ENCODE data around the gene RAC2.
"Not testable (repeated sequence)": the region's sequence is repeated elsewhere in the genome, so short reads cannot be mapped to it uniquely, and the experiment has no call there.

RAC2 gene

DNA sequence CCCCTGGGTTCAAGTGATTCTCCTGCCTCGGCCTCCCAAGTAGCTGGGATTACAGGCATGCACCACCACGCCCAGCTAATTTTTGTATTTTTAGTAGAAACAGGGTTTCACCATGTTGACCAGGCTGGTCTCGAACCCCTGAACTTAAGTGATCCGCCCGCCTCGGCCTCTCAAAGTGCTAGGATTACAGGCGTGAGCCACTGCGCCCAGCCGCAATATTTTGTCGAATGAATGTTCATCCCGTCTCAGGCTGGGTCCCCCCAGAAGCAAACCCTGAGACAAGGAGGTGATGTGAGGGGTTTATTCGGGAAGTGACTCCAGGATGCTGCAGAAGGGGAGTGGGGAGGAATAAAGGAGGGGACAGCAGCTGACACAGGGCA, 10.7 kb downstream of the RAC2 start:
- DNase-seq: not testable (repeated sequence)

DNA sequence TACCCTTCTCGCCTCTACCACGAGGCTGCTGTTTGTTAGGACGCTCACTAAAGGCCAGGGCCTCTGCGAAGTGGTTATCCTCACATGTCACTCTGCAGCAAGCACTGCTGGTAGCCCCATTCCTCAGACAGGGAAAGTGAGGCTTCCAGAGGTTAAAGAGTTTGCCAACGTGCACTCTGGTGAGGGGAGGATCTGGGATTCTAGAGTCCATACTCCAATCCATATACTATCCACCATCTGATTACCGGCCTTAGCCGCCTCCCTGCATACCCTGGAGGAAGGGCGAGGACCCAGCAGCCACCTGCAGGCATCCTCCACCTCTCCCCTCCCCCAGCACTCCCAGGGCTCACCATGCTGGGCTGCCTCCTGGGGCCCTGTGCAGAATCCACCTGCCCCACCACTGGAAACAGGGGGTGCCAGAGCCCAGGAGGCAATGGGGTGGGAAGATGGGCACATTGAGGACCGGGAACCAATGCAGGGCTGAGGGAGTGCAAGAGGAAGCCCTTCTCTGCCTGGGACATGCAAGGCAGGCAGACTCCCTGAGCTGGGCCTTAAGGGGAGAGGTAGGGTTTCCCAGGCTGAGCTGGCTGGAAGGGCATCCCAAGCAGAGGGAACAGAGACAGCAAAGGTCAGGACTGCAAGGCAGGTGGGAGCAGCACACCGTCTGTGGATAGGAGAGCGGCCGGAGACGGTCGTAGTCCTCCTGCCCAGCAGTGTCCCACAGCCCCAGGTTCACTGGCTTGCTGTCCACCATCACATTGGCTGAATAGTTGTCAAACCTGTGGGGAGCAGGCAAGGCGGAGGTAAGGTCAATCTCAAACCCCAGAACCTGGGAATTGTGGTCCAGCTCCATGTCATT, 11.7 kb downstream of the RAC2 start:
- no peak for DNase-seq

DNA sequence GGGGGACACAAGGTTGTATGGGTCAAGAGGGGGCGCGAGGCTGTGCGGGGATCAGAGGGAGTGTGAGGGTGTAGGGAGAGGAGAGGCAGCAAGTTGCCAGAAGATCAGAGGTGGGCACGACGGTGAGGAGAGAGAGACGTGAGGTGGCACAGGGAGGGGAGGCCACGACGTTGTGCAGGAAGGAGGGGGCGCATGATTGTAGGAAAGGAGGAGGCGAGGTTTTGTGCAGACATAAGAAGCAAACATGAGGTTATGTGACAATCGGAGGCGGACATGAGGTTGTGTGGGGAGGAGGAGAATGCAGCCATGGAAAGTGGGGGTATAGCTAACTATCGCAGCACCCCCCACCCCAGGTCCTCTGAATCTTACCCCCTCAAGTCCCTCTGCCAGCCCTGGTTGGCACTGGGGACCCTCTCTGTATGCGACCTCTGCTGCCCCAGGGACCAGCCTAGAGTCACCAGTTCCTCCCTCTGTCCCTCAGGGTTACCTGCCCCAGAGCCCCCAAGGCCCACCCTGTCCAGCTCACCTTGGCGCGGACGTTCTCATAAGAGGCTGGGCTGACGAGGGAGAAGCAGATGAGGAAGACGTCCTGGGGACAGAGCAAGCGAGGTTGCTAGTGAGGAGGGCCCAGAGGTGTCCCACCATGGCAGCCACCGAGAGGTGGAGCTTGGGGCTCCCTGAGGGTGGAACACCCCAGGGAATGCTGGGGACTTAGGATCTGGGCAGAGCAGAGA, 12.5 kb downstream of the RAC2 start:
- DNase-seq: no peak

DNA sequence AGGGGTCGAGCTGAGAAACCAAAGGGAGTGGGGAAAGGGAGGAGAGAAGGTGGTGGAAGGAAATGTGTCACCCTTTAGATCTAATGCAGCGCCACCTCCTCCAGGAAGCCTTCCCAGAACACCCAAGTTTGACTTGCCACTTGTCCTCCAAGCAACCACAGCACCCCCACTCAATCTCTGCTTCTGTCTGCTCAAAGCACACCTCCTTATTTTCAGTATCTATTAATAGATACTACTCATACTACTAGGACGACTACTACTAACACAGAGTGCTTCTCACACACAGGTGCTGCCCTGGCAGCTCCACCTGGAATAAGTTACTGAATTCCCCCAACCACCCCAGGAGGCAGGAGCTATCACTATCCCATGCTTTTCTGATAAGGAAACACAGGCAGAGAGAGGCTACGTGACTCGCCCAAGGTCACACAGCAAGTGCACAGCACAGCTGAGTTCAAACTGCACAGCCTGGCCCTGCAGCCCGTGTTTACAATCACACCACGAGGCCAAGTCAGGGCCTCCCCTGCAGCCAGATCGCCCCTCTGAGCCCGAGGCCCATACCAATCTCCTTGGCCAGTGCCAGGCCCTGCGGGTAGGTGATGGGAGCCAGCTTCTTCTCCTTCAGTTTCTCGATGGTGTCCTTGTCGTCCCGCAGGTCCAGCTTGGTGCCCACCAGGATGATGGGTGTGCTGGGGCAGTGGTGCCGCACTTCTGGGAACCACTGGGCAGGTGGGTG, 13.2 kb downstream of the RAC2 start:
- DNase-seq: no peak

DNA sequence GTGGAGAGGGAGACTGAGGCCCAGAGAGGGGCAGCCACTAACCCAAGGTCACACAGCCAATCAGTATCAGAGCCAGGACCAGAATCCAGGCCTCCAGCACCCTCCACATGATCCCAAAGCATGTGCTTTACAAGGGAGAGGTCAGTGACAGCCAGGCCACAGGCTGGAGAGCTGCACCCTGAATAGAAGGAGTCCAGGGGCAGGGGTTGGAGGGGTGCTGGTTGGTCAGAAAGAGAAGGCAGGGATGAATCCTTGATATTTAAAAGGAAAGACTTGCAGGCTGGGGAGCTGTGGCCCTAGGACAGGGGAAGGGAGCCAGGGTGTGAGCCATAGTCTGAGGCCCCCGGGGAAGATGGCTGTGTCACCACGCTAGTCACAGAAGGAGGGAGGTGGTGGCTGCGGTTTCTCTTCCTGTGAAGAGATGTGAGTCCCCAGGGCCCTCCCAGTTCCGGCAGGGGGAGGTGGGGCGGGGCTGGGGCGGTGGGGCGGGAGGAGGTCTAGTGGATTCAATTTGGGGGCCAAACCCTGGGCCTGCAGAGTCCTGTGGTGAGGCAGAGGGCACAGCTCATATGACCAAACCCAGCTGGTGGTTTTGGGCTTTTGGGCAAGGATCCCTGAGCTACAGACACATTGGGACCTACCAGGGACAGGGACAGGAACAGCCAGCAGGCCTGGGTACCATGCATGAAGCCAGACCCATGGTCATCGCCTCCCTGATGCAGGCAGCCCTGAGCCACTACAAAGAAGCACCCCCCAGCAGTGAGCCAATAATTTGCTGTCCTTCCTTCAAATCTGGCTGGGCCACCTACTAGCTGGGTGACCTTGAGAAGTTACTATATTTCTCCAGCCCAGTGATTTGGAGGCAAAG, 14.0 kb downstream of the RAC2 start:
- DNase-seq: no peak

DNA sequence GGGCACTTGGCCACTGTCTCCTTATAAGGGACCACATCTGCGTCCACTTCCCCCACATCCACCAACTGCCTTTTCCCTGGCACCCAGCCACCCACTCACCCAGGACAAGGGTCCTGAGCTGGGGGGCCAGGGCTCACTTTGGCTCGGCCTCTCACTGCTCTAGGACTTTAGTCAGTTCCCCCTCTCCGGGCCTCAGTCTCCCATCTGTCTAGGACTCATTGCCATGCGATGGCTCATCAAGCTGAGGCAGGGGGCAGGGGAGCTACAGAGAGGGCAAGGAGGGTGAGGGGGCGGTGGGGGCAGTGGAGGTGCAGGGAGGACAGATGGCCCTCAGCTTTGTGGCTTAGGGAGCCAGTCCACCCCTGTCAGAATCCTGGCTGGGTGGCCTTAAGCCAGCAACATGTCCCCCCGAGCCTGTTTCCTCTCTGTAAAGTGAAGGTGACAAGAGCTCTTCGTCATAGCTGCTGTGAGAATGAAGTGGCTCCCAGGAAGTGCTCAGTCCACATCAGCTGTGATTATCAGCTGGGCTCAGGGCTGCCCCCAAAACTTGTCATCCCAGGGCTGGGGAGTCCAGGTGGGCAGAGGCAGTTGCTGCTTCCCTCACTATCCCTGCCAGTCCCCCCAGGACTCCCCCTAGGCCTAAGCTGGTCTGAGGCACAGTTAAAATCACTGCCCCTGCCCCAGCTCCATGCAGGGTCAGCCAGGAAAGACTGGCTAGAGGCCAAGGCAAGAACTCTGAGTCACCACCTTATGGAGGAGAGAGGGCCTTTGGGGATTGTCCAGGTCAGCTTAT, 14.9 kb downstream of the RAC2 start:
- DNase-seq: no peak

DNA sequence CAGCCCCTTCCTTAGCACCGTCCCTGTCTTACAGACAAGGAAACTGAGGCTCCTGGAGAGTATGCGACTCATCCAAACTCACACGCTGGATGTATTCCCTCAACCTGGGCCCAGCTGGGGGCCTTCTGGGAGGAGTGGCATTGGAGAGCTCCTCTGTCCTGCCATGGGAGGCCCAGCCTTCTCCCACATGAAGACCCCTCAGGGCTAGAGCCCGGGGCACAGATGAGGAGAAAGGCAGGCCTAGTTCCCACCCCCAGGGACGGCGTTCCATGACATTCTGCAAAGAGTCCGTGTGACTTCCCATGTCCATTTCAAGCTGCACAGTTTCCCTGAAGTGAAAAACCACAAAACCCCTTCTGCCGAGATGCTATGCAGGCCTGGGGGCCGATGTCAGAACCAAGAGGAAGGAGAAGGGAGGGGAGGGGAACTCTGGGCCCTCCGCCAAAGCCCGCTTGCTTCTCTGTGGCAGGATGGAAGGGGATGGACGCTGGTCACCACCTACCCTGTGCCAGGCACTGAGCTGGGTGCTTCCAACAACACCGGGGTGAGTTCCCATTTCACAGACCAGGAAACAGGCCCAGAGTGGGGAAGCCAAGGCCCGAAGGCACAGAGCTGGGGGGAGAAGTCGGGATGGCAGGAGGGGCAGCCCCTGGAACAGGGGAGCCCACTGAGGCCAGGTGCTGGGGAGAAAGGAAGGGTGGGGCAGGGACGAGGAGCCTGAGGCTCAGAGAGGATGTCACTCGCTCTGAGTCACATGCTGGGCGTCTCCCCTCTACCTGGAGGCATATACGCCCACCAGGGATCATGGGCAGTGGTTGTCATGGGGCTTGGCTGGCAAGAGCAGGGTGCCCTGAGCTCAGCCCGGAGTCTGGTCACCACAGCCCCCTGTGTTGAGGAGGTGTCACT, 15.7 kb downstream of the RAC2 start:
- DNase-seq: no peak

DNA sequence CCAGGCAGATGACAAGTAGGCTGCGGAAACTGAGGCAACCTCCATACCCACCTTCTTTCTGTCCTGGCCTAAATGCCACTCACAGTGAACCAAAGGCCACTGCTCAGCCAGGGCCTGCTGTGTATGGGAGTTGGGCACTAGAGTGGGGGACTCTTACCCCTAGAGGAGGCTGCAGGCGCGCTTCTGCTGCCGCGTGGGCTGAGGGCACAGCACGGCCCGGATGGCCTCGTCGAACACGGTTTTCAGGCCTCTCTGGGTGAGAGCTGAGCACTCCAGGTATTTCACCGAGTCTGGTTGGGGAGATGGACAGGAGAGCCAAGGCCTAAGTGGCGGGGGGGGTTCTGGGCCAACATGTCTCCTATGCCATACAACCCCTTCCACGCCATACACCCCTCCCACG, 17.6 kb downstream of the RAC2 start:
- no peak for DNase-seq

DNA sequence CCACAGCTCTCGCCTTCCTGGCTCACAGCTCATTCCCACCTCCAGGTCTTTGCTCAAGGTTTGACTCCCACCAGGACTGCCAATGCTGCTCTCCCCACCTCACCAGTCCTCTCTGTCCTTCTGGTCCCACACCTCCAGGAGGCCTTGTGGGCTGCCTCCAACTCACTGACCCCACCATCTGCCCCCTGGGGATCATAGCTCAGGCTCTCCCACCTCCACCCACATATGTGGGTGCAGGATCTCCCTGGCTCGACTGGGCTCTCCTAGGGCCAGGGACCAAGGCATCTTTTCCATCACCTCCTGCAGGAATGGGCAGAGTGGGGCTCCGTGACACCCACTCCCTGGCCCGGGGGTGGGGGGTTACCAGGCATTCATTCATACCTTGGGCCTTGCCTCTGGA, 18.0 kb downstream of the RAC2 start:
- no peak for DNase-seq

DNA sequence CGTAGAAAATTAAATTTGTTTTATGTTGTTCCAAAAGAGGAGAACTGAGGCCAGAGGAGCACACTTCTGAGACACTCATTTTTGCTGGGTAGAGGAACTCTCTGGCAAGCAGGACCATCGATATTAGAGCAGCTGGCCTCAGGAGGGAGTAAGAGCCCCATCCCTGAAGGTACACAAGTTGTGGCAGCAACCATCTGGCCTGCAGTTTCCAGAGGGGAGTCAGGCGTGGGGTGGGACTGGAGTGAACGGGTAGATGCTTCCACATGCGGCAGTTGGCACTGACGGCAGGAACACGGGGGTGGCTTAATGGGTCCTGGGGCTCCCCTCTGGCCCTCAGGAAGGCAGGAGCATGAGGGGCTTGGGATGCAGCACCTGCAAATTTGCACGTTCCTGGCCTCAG, 18.6 kb downstream of the RAC2 start:
- DNase-seq: no peak

DNA sequence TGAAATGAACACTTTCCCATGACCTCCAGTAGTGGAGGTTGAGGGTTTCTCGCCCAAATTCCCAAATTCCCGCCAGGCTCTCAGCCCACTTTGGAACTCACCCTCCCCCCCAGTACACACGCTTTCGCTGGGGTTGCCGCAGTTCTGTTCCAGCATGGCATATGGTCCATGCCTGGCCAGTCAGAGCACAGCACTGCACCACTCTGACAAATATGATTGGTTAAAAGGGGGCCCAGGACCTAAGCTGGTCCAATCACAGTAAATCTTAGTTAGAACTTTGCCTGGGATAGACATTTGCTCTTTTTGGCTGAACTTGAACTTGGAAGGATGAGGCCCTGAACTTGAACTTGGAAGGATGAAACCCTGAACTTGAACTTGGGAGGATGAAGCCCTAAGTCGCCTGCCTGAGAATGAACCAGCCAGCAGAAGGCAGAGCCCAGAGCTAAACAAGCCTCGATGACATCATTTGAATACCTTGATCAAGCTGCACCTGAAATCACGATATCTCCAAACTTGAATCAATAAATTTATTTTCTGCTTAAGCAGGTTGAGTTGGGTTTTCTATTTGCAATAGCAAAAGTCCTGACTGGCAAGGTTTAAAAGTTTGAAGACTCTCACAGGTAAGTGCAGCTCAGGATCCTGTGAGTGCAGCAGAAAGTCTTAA, 19.2 kb downstream of the RAC2 start:
- no peak for DNase-seq

DNA sequence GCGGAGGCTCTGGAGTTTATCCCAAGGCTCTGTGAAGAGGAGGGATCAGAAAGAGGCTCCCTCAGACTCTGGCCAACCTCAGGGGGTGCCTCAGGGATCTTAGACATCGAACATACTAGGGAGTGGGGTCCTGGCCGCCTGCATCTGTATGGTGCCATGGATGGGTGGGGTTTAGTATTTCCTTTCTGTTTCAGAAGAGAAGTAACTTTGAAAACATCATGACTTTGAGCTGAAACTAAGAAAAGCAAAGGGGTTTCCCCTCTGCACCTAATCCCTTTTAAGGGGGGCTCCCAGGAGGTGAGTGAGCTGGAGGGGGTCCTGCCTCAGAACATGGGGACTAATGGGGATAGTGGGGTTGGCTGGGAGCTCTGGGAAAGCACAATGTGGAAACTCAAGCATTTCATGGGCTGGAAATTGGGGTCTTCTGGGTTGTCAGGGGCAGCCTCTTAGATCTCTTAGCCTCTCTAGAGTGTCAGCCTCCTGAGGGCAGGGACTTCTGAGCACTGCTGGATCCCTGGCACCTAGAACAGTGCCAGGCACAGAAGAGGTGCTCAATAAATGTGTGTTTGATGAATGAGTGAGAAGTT, 20.0 kb downstream of the RAC2 start:
- no peak for DNase-seq

DNA sequence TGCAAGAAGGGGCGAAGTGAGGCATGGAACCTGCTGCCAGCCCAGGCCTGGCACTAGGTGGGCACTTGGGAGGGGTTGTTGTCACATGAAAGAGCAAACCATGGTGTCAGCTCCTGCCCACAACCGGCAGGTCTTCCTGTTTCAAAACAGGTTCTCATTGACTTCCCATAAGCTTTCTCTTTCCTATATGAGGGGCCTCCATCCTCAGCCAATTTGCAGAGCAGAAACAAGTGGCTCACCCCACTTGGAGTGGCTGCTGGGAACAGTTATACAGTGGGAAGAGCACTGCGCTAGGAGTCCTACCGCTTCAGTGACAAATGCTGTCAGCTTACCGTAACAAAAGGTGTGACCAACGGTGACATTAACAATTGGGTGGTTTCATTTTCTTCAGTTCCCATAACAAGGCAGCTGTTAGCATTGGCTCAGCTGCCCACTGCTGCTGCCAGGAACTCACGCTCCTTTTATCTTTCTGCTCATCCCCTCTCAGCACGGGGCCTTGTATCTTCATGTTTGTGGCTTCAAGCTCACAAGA, 21.6 kb downstream of the RAC2 start:
- DNase-seq: no peak

DNA sequence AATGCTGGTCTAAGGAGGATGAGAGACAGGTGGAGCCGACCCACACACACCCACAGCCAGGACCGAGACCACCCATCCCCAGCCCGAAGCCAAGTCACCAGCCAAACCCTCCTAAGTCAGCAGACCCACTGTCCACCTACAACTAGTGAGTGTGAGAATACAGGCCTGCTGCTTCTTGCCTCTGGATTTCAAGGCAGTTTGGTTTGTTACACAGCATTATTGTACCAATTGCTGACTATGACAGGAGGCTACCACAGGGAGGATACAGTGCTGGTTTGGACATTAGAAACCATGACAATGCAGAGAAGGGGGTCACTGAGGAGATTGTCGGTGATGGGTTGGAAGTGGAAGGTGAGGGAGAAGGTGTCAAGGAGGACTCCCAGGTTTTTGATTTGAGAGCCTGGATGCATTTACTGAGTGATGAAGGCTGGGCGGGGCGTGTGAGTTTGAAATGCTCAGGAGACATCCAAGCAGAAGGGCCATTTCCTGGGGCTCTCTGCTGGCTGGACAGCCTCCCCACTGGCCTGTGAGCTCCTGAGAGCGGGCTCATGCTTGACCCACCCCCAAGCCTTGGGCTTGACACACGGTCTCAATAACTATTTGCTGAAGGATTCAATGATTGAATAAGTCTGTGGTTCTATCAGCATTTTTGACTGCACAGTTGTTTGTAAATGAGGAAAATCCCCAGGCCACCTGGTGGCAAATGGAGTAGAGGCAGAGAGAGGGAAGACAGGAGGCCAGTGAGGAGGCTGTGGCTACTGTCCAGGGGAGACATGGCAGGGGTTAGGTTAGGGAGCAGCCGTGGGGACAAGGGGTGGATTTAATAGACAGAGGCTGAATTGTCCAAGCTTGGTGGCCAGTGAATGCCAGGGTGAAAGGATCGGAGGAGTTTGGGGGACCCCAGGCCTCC, 22.4 kb downstream of the RAC2 start:
- DNase-seq: no peak

DNA sequence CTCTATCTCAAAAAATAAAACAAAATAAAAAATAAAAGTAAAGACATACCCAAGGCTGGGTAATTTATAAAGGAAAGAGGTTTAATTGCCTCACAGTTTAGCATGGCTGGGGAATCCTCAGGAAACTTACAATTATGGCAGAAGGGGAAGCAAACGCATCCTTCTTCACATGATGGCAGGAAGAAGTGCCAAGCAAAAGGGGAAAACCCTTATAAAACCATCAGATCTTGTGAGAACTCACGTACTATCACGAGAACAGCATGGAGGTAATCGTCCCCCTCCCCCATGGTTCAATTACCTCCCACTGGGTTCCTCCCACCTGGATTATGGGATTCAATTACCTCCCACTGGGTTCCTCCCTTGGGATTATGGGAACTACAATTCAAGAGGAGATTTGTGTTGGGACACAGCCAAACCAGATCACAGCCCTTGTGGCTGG, 23.5 kb downstream of the RAC2 start:
- no peak for DNase-seq

DNA sequence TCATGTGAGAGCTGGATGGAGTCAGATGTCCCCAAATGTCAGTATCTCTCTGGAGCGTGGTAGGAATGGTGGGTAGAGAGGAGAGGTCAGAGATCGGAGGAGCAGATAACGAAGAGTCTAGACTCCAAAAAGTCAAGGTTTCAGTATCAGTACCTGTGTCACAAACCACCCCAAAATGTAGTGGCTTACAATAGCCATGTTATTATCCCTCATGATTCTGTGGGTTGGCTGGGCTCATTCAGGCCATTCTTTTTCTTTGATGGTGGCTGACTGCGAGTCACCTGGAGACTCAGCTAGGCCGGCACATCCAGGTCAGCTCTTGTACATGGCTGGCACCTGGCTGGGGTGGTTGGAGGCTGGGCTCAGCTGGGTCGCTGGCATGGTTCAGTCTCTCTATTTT, 24.5 kb downstream of the RAC2 start:
- no peak for DNase-seq

DNA sequence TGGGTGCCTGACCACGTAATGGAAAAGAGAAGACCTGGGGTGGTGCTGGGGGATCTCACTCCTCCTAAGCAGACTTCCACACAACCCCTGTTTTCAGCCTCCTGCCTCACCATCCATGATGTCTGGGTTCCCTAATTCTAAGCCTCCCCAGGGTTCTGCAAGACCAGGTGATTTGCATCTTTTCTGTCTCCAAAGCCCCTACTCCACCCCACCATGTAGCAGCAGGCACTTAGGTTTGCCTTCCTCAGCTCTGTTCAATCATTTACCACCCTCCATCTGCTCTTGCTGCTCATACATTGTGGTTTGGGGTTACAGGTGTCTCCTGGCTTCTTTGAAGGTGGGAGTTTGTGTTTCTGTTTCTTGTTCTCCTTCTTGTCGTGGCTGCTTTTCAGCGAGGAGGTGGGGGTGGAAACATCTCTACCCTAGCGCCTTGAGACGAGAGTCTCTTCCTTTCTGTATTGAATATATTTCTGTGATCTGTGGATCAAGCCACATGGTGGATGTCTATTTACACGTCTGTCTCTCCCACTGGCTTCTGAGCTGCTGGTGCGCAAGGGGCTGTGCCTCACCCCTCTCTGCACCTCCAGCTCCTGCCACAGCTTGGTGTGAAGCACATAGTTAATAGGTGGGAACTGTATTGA, 25.2 kb downstream of the RAC2 start:
- no peak for DNase-seq

DNA sequence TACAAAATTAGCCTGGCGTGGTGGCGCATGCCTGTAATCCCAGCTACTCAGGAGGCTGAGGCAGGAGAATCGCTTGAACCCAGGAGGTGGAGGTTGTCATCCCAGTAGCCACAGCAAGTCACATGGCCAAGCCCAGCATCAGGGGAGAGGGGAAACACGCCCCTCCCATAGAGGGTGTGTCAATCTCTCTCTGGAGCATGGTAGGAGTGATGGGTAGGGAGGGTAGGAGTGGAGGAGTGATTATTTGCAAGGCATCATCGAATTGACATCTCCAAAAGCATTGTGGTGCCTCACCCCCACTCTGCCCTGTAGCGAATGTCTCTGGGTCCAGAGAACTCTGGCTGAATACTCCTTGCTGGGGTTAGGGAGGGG, 25.7 kb downstream of the RAC2 start:
- DNase-seq: no peak
